ENCODE data around the gene PDIA6. TPM values are rescaled to one million over a fixed set of nuclear protein-coding genes. Genes with fewer than 3 reads are reported as not detected.
"Not testable (repeated sequence)": the region's sequence is repeated elsewhere in the genome, so short reads cannot be mapped to it uniquely, and the experiment has no call there.

Gene PDIA6
- total RNA-seq, 1 donor from 2014 or later = 125 TPM

DNA sequence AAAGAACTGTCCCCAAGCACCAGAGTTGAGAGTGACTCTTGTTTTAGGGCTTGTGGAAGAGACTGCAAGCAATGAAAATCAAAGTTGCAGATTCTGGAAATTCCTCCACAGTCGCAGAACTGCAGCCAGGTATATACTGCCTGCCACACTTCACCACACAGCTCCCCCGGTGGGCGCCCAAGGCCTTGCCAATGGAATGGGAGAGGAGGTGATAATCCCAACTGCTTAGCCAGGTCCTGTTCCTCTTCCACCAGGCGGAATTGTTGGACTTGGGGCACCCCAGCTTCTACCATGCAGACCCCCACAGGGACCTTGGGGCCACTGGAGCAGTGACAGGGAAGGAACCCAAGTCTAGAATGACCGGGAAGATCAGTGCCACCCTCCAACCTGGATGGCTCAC, 4.8 kb upstream of the PDIA6 start:
- ATAC-seq (no peak), DNase-seq (ENCODE audit: missing footprints) (no peak)
- intact Hi-C loops (cut with DNase I) = no loop called here

- no peak for DNase-seq (ENCODE audit: missing footprints)
- no peak for ATAC-seq
- intact Hi-C loops (cut with DNase I) = loop anchor here (5.0 kb wide), 1 partner anchor 122 kb away; no protein-coding TSS in a partner anchor
Measured at GRCh38 chr2:10814571-10815331, 2.2 kb upstream of the PDIA6 start.

DNA sequence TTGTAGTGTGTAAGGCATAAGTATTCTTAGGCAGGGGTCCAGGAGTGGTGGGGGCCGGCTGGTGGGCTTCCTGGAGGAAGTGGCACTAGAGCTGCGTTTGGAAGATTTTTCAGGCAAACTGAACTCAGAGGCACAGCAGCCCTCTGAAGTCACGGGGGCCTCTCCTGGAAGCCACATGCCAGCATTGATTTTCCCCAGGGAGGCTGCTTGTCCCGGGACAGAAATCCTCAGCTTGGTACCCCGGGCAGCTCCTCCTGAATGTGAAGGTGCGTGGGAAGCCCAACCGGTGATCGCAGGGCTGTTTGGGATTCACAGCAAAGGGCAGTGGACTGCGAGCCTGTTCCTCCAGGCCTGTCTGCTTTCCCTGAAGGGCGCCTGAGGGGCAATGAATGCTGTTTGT, 1.6 kb upstream of the PDIA6 start:
- DNase-seq (ENCODE audit: missing footprints) (no peak), ATAC-seq (no peak)
- intact Hi-C loops (cut with DNase I) = loop anchor here (5.0 kb wide), 1 partner anchor 122 kb away; no protein-coding TSS in a partner anchor

DNA sequence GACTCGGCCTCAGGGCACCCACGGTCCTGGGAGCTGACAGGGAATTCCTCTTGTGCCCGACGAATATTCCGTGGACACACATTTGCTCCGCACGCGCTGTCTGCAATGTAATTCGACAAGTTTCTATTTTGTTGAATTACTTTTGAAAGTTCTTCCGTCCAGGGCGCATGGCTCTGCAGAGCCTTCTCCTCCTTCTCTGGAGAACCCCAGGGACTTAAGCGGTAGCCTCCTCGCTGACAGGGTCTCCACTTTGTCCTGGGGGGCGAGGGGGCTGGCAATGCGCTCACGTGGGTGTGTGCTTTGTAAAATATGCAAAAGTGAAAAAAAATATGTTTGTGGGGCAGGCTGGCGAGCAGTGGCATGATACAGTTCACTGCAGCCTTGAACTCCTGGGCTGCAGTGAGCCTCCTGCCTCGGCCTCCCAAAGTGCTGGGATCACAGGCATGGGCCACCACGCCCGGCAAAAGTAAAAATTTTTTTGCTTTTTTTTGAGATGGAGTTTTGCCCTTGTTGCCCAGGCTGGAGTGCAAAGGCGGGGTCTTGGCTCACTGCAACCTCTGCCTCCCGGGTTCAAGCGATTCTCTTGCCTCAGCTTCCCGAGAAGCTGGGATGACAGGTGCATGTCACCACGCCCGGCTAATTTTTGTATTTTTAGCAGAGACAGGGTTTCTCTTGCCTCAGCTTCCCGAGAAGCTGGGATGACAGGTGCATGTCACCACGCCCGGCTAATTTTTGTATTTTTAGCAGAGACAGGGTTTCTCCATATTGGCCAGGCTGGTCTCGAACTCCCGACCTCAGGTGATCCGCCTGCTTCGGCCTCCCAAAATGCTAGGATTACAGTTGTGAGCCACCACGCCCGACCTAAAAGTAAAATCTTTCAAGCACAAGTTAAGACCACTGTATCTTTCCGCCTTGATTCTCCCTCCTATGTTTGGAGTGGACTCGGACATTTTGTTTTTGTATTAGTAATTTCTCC, 866 bp upstream of the PDIA6 start:
- DNase-seq (ENCODE audit: missing footprints); ATAC-seq: not testable (repeated sequence)
- intact Hi-C loops (cut with DNase I) = loop anchor here (5.0 kb wide), 1 partner anchor 121 kb away; no protein-coding TSS in a partner anchor

DNA sequence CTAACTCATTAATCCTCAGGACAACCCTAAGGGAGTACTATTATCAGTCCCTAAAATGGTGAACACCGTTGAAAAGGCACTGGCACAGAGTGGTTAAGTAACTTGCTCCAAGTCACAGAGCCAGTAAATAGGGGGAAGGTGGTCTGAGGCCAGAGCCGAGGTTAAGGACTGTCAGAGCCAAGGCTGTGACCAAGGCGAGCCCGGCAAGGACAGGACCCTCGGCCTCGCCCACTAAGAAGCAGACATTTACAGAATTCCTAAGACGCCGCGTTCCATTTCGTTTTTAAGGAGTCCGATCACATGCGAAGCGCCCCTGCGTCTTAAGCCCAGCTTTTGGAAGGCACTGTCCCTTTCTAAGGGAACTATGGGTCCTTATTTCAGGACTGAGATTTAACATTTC, 1.1 kb downstream of the PDIA6 start:
- intact Hi-C loops (cut with DNase I) = loop anchor here (5.0 kb wide), 1 partner anchor 119 kb away; no protein-coding TSS in a partner anchor
- DNase-seq (ENCODE audit: missing footprints) (no peak), ATAC-seq (no peak)

DNA sequence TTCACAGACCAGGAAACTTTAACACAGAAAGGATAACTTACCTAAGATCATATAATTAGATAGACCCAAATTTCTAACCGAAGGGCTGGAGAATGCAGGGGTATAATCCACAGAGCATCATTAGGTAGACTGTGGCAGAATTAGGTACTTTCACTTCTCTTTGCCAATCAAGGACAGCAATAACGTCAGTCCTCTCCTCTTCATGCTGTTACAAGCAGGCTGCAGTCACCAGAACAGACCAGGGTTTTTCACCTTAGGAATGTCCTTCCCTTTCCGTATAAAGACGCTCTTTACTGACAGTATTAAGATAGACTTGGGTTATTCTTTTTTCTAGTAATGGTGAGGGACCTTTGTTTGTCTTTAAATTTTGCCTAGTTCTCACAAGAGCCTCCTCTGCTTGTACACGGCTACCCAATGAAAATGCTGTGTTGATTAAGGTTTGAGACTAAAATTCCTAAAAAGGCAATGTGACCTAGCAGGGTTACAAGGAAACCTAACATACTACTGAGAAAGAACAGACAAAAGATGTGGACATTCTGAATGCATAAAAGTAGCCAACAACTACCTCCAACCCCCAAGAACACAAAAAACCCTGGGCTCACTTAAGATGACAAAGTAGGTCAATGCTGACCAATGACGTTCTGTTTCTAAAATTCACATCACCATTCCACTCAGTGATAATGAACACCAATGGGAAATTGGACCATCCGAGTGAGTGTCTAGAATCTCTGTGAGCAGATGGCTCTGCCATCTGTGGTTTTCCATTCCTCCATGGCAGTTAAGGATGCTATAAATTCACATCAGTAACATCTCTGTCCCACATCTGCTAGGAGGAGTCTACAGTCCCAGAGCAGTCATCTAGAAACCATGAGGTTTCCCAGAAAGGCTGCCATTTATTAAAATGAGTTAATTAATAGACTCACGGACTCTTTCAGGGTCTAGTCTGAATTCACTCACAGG, 2.1 kb downstream of the PDIA6 start:
- ATAC-seq (no peak), DNase-seq (ENCODE audit: missing footprints) (no peak)
- intact Hi-C loops (cut with DNase I) = loop anchor here (5.0 kb wide), 1 partner anchor 118 kb away; no protein-coding TSS in a partner anchor

- DNase-seq (ENCODE audit: missing footprints) (no peak), ATAC-seq (no peak)
- intact Hi-C loops (cut with DNase I) = no loop called here
Measured at GRCh38 chr2:10806543-10806942, 6.0 kb downstream of the PDIA6 start.

GRCh38 chr2:10805990-10806389, 6.6 kb downstream of the PDIA6 start:
- DNase-seq (ENCODE audit: missing footprints); ATAC-seq; intact Hi-C loops (cut with DNase I): not testable (repeated sequence)

DNA sequence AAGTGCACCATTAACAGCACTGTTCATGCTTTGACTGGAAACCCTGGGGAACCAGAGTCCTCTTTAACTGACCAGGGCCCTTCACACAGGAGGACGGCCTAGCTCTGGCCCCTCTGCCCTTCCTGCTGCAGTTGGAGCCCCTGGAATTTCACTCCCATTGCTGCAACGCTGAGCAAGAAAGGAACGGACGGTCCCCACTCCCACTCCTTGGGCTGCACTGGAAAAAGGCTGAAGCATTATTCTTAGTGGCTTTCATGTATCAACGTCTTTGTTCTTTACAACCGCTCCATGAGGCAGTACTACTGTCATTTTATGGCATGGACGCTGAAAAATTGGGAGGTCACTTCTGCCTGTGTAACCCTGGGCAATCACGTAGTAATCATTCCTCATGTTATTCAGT, 9.9 kb downstream of the PDIA6 start:
- ATAC-seq (no peak), DNase-seq (ENCODE audit: missing footprints) (no peak)
- intact Hi-C loops (cut with DNase I) = no loop called here

GRCh38 chr2:10800163-10800562, 12.4 kb downstream of the PDIA6 start:
- ATAC-seq (no peak), DNase-seq (ENCODE audit: missing footprints) (no peak)
- intact Hi-C loops (cut with DNase I) = no loop called here

DNA sequence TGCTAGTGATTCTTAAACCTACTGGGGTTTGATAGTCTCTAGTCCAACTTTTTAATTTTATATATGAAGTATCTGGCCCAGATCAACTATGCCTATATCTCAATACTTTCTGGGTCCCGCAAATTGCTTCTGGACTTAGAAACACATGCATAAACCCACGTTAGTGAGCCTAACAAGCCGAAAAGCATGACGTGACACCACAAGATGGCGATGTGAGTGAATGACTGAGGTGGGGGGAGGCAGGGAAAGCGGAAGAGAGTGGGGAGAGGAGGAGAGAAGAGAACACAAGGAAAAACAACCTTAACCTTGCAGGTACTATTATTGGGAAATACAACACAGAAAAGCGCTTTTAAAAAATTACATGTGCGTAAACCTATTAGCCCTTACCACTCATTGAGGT, 13.8 kb downstream of the PDIA6 start:
- ATAC-seq (no peak), DNase-seq (ENCODE audit: missing footprints) (no peak)
- intact Hi-C loops (cut with DNase I) = no loop called here

GRCh38 chr2:10796703-10797102, 15.9 kb downstream of the PDIA6 start:
- no peak for ATAC-seq
- DNase-seq (ENCODE audit: missing footprints) = no peak
- intact Hi-C loops (cut with DNase I) = no loop called here

DNA sequence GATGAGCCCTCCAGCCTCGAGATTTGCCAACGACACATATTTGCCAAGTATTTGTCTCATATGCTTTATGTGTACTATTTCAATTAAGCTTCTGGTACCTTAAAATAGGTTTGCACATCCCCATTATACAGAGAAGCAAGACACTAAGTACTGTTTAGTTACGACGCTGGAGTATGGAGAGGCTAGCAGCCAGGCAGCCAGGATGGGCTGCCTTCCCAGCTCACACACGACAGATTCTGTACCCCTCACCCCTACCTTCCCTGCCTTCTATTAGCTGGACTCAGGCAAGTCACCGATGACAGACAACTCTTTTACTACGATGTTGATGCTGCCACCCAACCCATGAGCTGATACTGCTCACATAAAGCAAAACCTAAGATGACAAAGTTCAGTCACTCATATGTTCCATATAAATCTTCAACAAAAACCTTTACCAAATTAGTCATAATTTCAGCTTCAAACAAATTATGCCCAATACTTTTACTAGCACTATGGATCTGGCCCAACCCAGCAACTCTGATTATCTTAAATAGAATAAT, 17.0 kb downstream of the PDIA6 start:
- intact Hi-C loops (cut with DNase I) = no loop called here
- ATAC-seq (peak; percentile 64), DNase-seq (ENCODE audit: missing footprints) (no peak)

DNA sequence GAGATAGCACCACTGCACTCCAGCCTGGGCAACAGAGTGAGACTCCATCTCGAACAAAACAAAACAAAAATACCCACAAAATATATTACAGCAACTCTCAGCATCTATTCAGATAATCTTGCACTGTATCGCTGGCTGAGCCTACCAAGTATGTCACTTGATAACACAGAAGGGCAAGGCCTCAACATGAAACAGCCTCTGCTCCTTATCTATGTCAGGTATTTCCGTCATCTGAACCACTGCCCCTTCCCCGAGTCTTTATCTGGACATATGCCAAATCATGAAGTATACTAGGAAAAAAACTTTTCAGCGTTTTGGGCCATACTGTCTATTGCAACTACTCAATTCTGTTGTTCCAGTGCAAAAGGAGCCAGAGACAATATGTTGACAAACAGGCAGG, 17.7 kb downstream of the PDIA6 start:
- no peak for DNase-seq (ENCODE audit: missing footprints)
- no peak for ATAC-seq
- intact Hi-C loops (cut with DNase I) = no loop called here

DNA sequence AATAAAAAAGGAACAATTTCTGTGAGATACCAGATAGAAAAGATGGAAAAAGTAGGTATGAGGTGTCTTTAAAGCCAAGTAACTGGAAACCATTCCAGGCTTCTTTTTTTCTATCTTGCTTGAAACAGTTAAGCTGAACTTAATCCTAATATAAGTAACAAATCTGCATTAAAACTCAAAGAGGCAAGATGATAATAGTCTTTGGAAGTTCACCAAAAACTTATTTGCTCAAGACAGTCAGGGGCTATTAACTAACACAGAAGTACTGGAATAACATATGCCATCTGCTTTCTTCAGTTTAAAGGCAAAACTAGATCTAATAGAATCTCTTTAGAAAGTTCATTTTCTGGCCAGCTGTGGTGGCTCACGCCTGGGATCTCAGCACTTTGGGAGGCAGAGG, 18.8 kb downstream of the PDIA6 start:
- DNase-seq (ENCODE audit: missing footprints) = no peak
- intact Hi-C loops (cut with DNase I) = no loop called here
- ATAC-seq = no peak

GRCh38 chr2:10792660-10793400, 19.8 kb downstream of the PDIA6 start:
- ATAC-seq (no peak), DNase-seq (ENCODE audit: missing footprints) (no peak)
- intact Hi-C loops (cut with DNase I) = no loop called here

GRCh38 chr2:10792001-10792634, 20.5 kb downstream of the PDIA6 start:
- intact Hi-C loops (cut with DNase I) = no loop called here
- DNase-seq (ENCODE audit: missing footprints) (no peak), ATAC-seq (no peak)
